AG04450 (cell line): Measurements from ENCODE around the gene SOX18. TPM values are rescaled to one million over a fixed set of nuclear protein-coding genes. Genes with fewer than 3 reads are reported as not detected.

ENCODE experiments used
- CTCF ChIA-PET: fragments of 300-600, 350-600 bp; formaldehyde crosslinking; extraction: SDS; loops from one replicate; lab custom pipeline; 2022; ENCODE audit warnings: antibody characterized with exemption, inconsistent platforms; lab: Charles Lee
- POLR2A ChIA-PET: fragments of 350-600 bp; formaldehyde crosslinking; extraction: SDS; loops from one replicate; lab custom pipeline; 2021; ENCODE audit warnings: antibody characterized with exemption, inconsistent platforms; lab: Yijun Ruan, JAX
- DNase-seq: peaks from one replicate; pipeline ENCODE4 v3.0.0-alpha.2; 2011; ENCODE audit warnings: low read depth, low spot score
- H3K27ac ChIP-seq: one replicate; pipeline ENCODE4 v1.5.1; 2012; ENCODE audit warnings: low read depth, low read length, control low read depth
- H3K27me3 ChIP-seq: one replicate; pipeline ENCODE4 v1.6.0; 2012; ENCODE audit warnings: low read length; ENCODE audit not compliant: control insufficient read depth, insufficient read depth
- H3K4me3 ChIP-seq: 2 replicates; pipeline ENCODE4 v1.5.1; 2011; ENCODE audit warnings: mild to moderate bottlenecking, low read depth, low read length, control low read depth
- H3K9me3 ChIP-seq: 2 replicates; pipeline ENCODE4 v1.5.1; 2012; ENCODE audit warnings: low read length; ENCODE audit not compliant: control insufficient read depth, insufficient read depth
- polyA minus RNA-seq: library from RNA; depleted of rRNA, polyadenylated mRNA; stranded (reverse); fragments of >200 nt; gene quantifications from 2 replicates; pipeline ENCODE4 v1.2.3, GENCODE V29; 2011; rRNA and poly(A)+ RNA removed
- polyA plus RNA-seq: library from polyadenylated mRNA; depleted of rRNA; stranded (reverse); fragments of >200 nt; gene quantifications from 2 replicates; pipeline ENCODE4 v1.2.3, GENCODE V29; 2011; rRNA removed
- TF ChIP-seq, protein P1 (sequence below): IDR thresholded peaks from 2 replicates; pipeline ENCODE4 v1.5.1; 2011; ENCODE audit warnings: low read depth, low read length, control low read depth, inconsistent platforms

The SOX18 gene
- polyA plus RNA-seq (not detected in 2 replicates), polyA minus RNA-seq (not detected in 2 replicates)

DNA sequence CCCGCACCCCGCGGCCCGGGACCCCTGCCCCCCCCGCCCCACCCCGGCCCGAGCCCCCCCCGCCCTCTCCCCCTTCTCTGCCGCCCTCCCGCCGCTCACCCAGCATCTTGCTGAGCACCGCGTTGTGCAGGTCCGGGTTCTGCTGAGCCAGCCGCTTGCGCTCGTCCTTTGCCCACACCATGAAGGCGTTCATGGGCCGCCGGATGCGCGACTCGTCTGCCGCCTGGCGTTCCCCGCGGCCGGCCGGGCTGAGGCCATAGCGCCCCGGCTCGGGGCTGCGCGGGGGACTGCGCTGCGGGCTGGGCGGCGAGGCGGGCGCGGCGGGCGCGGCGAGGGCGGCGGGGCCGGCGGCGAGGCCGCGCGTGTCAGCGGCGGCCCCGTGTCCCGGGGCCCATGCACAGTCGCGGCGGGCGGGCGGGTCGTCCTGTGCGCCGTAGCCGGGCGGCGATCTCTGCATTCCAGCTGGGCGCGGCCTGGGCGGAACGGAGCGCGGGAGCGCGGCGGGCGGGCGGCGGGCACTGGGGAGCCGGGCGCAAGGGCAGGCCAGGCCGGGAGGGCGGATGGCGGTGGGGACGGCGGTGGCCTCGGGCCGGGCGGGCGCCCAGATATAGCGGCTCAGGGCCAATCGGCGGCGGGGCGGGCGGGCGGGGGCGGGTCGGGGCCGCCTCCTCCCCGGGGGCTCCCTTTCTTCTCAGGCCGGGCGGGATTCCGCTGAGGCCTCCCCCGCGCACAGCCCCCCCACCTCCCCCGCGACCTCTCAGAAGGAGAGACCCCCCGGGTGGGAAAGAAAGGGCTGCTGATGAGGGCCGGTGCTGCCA, at the start of gene SOX18:
Gene SOX18 (minus strand): TSS at position 580 of the 818 bp plus-strand sequence. CDS start 123 bp downstream, at position 457.
- no peak within 1 kb of the TSS for H3K4me3 ChIP-seq
- H3K27ac ChIP-seq: no peak within 1 kb of the TSS
- no peak for DNase-seq
- CTCF ChIA-PET: no interaction called here
- H3K27me3 ChIP-seq: peaks cover 62% of the 10 kb centered on the region
- H3K9me3 ChIP-seq: no peaks in the 10 kb centered on the region; the same call in 1 of the 2 replicates
- POLR2A ChIA-PET: no interaction called here
- TF ChIP-seq, protein P1, sequence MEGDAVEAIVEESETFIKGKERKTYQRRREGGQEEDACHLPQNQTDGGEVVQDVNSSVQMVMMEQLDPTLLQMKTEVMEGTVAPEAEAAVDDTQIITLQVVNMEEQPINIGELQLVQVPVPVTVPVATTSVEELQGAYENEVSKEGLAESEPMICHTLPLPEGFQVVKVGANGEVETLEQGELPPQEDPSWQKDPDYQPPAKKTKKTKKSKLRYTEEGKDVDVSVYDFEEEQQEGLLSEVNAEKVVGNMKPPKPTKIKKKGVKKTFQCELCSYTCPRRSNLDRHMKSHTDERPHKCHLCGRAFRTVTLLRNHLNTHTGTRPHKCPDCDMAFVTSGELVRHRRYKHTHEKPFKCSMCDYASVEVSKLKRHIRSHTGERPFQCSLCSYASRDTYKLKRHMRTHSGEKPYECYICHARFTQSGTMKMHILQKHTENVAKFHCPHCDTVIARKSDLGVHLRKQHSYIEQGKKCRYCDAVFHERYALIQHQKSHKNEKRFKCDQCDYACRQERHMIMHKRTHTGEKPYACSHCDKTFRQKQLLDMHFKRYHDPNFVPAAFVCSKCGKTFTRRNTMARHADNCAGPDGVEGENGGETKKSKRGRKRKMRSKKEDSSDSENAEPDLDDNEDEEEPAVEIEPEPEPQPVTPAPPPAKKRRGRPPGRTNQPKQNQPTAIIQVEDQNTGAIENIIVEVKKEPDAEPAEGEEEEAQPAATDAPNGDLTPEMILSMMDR: no peak

DNA sequence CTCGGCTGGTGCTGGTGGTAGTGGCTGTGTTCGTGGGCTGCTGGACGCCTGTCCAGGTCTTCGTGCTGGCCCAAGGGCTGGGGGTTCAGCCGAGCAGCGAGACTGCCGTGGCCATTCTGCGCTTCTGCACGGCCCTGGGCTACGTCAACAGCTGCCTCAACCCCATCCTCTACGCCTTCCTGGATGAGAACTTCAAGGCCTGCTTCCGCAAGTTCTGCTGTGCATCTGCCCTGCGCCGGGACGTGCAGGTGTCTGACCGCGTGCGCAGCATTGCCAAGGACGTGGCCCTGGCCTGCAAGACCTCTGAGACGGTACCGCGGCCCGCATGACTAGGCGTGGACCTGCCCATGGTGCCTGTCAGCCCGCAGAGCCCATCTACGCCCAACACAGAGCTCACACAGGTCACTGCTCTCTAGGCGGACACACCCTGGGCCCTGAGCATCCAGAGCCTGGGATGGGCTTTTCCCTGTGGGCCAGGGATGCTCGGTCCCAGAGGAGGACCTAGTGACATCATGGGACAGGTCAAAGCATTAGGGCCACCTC, 49.1 kb upstream of the SOX18 start:
- Histone ChIP-seq H3K9me3 (peaks cover 5% of the 10 kb centered on the region; the same call in 1 of the 2 replicates), H3K27ac (no peak overlapping the region), H3K27me3 (peaks cover 31% of the 10 kb centered on the region), H3K4me3 (no peak overlapping the region)
- TF ChIP-seq, protein P1: no peak
- POLR2A ChIA-PET: no interaction called here
- DNase-seq: no peak
- CTCF ChIA-PET: no interaction called here

DNA sequence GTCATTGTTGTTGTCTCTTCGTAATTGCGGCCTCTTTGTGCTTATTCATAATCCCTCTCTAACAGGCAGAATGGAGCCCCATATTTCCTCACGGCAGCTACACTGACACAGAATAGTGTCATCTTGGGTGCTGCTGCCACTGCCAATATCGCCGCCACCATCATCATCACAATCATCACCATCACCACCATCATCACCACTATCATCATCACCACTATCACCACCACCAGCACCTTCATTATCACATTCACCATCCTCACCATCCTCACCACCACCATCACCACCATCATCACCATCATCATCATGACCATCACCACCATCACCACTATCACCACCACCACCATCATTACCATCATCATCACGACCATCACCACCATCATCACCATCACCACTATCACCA, 47.1 kb upstream of the SOX18 start:
- ChIA-PET POLR2A (no interaction called here), CTCF (no interaction called here)
- peaks cover 5% of the 10 kb centered on the region; the same call in 1 of the 2 replicates for H3K9me3 ChIP-seq
- DNase-seq: no peak
- no peak overlapping the region for H3K27ac ChIP-seq
- peaks cover 23% of the 10 kb centered on the region for H3K27me3 ChIP-seq
- no peak overlapping the region for H3K4me3 ChIP-seq
- TF ChIP-seq, protein P1: no peak

DNA sequence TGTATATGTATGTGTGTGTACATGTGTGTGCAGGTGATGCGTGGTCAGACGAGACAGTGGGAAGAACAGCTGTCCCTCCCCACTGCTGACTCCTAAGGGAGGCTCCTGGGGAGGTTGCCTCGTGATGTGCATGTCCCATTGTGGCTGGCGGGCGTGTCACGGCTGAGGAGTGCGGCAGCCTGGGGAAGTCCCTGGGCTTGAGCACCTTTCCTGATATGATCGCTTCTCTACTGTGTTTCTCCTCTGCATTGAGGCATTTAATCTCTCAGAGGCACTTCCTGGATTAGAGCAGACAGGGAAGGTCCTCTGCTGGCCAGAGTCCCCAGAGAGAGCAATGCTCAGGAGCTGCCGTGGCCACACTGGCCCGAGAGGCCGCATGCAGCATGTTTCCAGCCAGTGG, 46.5 kb upstream of the SOX18 start:
- H3K27ac ChIP-seq: no peak overlapping the region
- H3K27me3 ChIP-seq: peaks cover 17% of the 10 kb centered on the region
- POLR2A ChIA-PET: no interaction called here
- H3K9me3 ChIP-seq: peaks cover 5% of the 10 kb centered on the region; the same call in 1 of the 2 replicates
- TF ChIP-seq, protein P1: no peak
- CTCF ChIA-PET: no interaction called here
- H3K4me3 ChIP-seq: no peak overlapping the region
- DNase-seq: no peak

DNA sequence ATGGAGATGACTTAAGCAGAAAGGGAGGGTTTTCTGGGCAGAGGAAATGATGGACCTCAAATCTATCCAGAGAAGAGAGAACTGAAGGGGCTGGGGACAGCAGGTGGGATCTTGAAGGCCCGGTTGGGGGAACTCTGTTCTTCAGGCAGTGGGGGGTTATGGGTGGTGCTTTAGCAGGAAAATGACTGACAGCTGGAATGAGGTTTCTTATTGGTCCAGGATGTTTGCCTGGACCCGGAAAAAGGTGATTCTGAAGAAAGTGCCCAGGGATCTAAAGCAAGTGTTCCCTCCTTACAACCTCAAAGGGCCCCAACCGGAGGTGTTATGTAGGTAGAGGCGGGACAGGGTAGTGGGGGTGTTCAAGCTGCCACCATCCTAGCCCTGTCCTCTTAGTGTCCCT, 46.0 kb upstream of the SOX18 start:
- no peak for DNase-seq
- peaks cover 12% of the 10 kb centered on the region for H3K27me3 ChIP-seq
- H3K27ac ChIP-seq: no peak overlapping the region
- peaks cover 5% of the 10 kb centered on the region; the same call in 1 of the 2 replicates for H3K9me3 ChIP-seq
- POLR2A ChIA-PET: no interaction called here
- TF ChIP-seq, protein P1: no peak
- H3K4me3 ChIP-seq: no peak overlapping the region
- CTCF ChIA-PET: no interaction called here
